Vagina (tissue), 2 donors: Measurements from ENCODE around the gene GTF3C1.

Source experiments
- POLR2A ChIP-seq, 2 donors: fragments of 450-650 bp; IDR thresholded peaks; one replicate each; pipeline ENCODE4 v1.6.1; 2017; ENCODE audit warnings: antibody characterized with exemption in 2 of 2, mild to moderate bottlenecking in 2 of 2, moderate library complexity in 2 of 2
- POLR2AphosphoS5 ChIP-seq, 2 donors: sonication (generic); formaldehyde crosslinking; IDR thresholded peaks; one replicate each; pipeline ENCODE4 v1.9.0; 2017; ENCODE audit warnings: antibody characterized with exemption in 2 of 2, mild to moderate bottlenecking in 2 of 2, low read depth in 1 of 2; ENCODE audit not compliant: insufficient read depth in 1 of 2
- TF ChIP-seq, protein P1 (sequence below), 3 experiments: fragments of 450-650 bp in 2 of 3; fragments of 200-600 bp in 1 of 3; sonication (generic) in 1 of 3; IDR thresholded peaks; one replicate each; pipeline ENCODE4 v1.5.1; 2017 to 2019; ENCODE audit warnings: antibody characterized with exemption in 3 of 3, mild to moderate bottlenecking in 2 of 3, moderate library complexity in 2 of 3

DNA sequence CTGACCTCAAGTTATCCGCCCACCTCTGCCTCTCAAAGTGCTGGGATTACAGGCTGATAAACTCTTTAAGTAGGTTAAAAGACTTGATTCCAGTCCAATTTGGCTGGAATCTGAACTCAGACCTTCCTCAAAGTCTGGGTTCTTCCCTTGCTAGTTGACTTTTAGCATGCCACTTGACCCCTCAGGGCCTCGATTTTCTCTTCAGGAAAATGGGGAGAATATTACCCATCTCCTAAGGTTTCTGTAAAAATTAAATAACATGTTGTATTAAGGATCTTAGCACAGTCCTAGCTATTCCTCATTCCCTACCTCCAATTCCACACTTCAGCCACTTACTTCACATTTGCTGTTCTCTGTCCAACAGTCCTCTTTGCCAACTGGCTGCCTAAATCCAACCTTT, 1.9 kb downstream of the GTF3C1 start:
- TF ChIP-seq, protein P1, sequence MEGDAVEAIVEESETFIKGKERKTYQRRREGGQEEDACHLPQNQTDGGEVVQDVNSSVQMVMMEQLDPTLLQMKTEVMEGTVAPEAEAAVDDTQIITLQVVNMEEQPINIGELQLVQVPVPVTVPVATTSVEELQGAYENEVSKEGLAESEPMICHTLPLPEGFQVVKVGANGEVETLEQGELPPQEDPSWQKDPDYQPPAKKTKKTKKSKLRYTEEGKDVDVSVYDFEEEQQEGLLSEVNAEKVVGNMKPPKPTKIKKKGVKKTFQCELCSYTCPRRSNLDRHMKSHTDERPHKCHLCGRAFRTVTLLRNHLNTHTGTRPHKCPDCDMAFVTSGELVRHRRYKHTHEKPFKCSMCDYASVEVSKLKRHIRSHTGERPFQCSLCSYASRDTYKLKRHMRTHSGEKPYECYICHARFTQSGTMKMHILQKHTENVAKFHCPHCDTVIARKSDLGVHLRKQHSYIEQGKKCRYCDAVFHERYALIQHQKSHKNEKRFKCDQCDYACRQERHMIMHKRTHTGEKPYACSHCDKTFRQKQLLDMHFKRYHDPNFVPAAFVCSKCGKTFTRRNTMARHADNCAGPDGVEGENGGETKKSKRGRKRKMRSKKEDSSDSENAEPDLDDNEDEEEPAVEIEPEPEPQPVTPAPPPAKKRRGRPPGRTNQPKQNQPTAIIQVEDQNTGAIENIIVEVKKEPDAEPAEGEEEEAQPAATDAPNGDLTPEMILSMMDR (IDR thresholded peaks at IDR 0.05): no peak
- no peak for TF ChIP-seq POLR2AphosphoS5 (IDR thresholded peaks at IDR 0.05; ENCODE audit: insufficient read depth in 1 of 2, low read depth in 1 of 2)
- TF ChIP-seq POLR2A (IDR thresholded peaks at IDR 0.05): no peak
